Progenitor cell of endocrine pancreas (in vitro differentiated cells): ENCODE measurements around the gene PDE7B. TPM values are rescaled to one million over a fixed set of nuclear protein-coding genes. Genes with fewer than 3 reads are reported as not detected.

Source experiments
- DNase-seq: peaks from one replicate; pipeline ENCODE4 v3.0.0; 2021; ENCODE audit warnings: low spot score; ENCODE audit not compliant: unreplicated experiment
- H3K27ac Mint-ChIP-seq: 2 replicates; pipeline ENCODE4 v1.8.0; 2021; ENCODE audit warnings: mild to moderate bottlenecking, moderate library complexity, mixed read lengths
- H3K27me3 Mint-ChIP-seq: 2 replicates; pipeline ENCODE4 v1.8.0; 2021; ENCODE audit warnings: mixed read lengths
- H3K36me3 Mint-ChIP-seq: 2 replicates; pipeline ENCODE4 v1.8.0; 2022; ENCODE audit warnings: mixed read lengths; ENCODE audit not compliant: insufficient read depth
- H3K4me1 Mint-ChIP-seq: 2 replicates; pipeline ENCODE4 v1.8.0; 2021; ENCODE audit warnings: low read depth, mixed read lengths
- H3K4me3 Mint-ChIP-seq: 2 replicates; pipeline ENCODE4 v1.8.0; 2021; ENCODE audit warnings: low read depth, mild to moderate bottlenecking, moderate library complexity, mixed read lengths
- H3K9me3 Mint-ChIP-seq: 2 replicates; pipeline ENCODE4 v1.8.0; 2021; ENCODE audit warnings: low read depth, mixed read lengths
- CTCF ChIP-seq: fragments of 200-600 bp; sonication (generic); IDR thresholded peaks from one replicate; pipeline ENCODE4 v1.5.0; 2021; ENCODE audit warnings: antibody characterized with exemption, mild to moderate bottlenecking; ENCODE audit not compliant: unreplicated experiment
- total RNA-seq: library from RNA; stranded (reverse); gene quantifications from 2 replicates; pipeline ENCODE4 v1.2.1, GENCODE V29; 2021

The PDE7B gene
- total RNA-seq, 1 donor from 2014 or later: 0.07 TPM

- TF ChIP-seq CTCF: no peak
- H3K9me3 Mint-ChIP-seq: no peaks in the 10 kb centered on the region
- H3K27ac Mint-ChIP-seq: no peak overlapping the region
- no peaks in the 10 kb centered on the region for H3K4me1 Mint-ChIP-seq
- H3K36me3 Mint-ChIP-seq: no peaks in the 10 kb centered on the region
- H3K27me3 Mint-ChIP-seq: peaks cover 3% of the 10 kb centered on the region
- DNase-seq: no peak
- H3K4me3 Mint-ChIP-seq: no peak overlapping the region
Observed at GRCh38 chr6:136192902-136193301, 341.4 kb downstream of the PDE7B start.

- Mint-ChIP-seq H3K27me3 (no peaks in the 10 kb centered on the region), H3K9me3 (no peaks in the 10 kb centered on the region), H3K27ac (no peak overlapping the region), H3K4me1 (no peaks in the 10 kb centered on the region), H3K4me3 (no peak overlapping the region), H3K36me3 (no peaks in the 10 kb centered on the region)
- no peak for DNase-seq
- no peak for TF ChIP-seq CTCF
Observed at GRCh38 chr6:136201732-136202131, 350.2 kb downstream of the PDE7B start.

- Mint-ChIP-seq H3K27me3 (no peaks in the 10 kb centered on the region), H3K4me3 (no peak overlapping the region), H3K9me3 (peaks cover 4% of the 10 kb centered on the region), H3K36me3 (no peaks in the 10 kb centered on the region), H3K4me1 (no peaks in the 10 kb centered on the region), H3K27ac (no peak overlapping the region)
- no peak for TF ChIP-seq CTCF
- DNase-seq: no peak
Observed at GRCh38 chr6:136208783-136209182, 357.3 kb downstream of the PDE7B start.

GRCh38 chr6:136209496-136209895 is 358.0 kb downstream of the PDE7B start:
- no peak for DNase-seq
- Mint-ChIP-seq H3K27ac (no peak overlapping the region), H3K27me3 (no peaks in the 10 kb centered on the region), H3K9me3 (peaks cover 4% of the 10 kb centered on the region), H3K4me1 (no peaks in the 10 kb centered on the region), H3K36me3 (no peaks in the 10 kb centered on the region), H3K4me3 (no peak overlapping the region)
- TF ChIP-seq CTCF: no peak

GRCh38 chr6:136210398-136211165 is 359.1 kb downstream of the PDE7B start:
- no peak overlapping the region for H3K27ac Mint-ChIP-seq
- no peaks in the 10 kb centered on the region for H3K4me1 Mint-ChIP-seq
- no peaks in the 10 kb centered on the region for H3K27me3 Mint-ChIP-seq
- no peaks in the 10 kb centered on the region for H3K36me3 Mint-ChIP-seq
- no peak overlapping the region for H3K4me3 Mint-ChIP-seq
- DNase-seq: no peak
- no peak for TF ChIP-seq CTCF
- H3K9me3 Mint-ChIP-seq: peaks cover 4% of the 10 kb centered on the region
